DMS114 treated with DMSO at 0.1 percent for 48 hours (cell line): ENCODE measurements around the gene IP6K2.
"Not testable (repeated sequence)": the region's sequence is repeated elsewhere in the genome, so short reads cannot be mapped to it uniquely, and the experiment has no call there.

Experiments
- DNase-seq: peaks from one replicate; lab custom pipeline; 2025; ENCODE audit not compliant: unreplicated experiment; lab: John Stamatoyannopoulos, UW

IP6K2 gene, protein sequence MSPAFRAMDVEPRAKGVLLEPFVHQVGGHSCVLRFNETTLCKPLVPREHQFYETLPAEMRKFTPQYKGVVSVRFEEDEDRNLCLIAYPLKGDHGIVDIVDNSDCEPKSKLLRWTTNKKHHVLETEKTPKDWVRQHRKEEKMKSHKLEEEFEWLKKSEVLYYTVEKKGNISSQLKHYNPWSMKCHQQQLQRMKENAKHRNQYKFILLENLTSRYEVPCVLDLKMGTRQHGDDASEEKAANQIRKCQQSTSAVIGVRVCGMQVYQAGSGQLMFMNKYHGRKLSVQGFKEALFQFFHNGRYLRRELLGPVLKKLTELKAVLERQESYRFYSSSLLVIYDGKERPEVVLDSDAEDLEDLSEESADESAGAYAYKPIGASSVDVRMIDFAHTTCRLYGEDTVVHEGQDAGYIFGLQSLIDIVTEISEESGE

DNA sequence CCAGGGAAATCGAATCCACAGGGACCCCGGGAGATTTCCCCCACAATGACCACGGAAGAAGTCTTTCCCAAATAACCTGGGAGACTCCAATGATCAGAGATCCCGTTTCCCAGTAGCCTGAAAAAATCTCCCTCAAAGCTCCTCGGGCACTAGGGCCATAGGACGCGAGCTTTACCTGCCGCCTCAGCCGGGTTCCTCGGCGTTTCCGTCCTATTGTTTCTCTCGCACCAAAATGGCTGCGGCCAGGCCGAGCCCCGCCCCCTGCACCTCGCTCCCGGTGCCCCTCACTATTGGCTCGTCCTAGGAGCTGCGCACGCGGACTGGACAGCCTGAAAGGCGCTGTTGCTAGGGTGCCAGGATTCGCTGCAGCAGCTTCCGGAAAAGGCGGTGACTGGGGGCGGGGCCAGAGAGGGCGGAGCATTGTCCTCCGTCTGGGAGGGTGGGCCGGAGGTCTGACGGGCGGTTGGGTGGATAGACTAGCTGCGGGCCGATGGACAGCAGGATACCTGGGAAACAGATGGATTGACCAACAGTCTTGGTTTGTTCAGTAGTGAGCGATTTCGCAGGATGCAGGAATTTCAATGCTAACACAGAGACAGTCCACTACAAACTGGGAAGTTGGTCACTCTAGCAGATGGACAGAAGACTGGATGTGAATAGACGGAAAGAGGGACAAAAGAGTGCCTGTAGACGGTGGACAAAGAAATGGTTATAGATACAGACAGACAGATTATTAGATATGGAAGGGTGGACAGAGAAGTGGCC lies at the start of gene IP6K2:
IP6K2 (minus strand) TSS at position 240 of the 765 bp plus-strand sequence. CDS start 21,930 bp downstream, outside the sequence.
- peak; percentile 96 for DNase-seq

DNA sequence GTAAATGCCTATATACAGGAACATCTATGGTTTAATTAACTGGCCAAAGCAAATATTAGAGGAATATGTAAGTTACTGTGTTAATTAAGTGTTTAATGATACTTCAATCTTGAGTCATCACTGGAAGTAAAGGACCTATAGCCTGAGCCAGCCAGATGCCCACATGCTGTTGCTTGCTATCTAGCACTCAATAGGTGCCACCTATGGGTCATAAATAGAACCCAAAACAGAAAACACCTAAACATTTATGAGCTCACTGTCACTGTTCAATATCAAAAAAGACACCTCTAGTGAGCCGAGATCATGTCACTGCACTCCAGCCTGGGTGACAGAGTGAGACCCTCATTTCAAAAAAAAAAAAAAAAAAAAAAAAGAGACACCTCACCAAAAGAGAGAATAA lies 48.4 kb upstream of the IP6K2 start:
- no peak for DNase-seq

DNA sequence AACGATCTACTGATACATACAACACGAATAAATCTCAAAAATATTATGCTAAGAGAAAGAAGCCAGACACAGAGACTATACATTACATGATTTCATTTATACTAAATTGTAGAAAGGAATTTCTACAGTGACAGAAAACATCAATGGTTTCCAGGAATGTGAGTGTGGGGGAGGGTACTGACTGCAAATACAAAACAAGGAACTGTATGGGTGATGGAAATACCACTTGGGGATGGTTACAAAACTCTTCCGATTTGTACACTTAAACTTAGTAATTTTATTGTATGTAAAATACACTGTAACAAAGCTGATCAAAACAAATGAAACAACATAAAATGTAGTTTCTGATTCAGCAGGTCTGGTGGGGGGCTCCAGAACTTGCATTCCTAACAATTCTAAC lies 45.8 kb upstream of the IP6K2 start:
- no peak for DNase-seq

DNA sequence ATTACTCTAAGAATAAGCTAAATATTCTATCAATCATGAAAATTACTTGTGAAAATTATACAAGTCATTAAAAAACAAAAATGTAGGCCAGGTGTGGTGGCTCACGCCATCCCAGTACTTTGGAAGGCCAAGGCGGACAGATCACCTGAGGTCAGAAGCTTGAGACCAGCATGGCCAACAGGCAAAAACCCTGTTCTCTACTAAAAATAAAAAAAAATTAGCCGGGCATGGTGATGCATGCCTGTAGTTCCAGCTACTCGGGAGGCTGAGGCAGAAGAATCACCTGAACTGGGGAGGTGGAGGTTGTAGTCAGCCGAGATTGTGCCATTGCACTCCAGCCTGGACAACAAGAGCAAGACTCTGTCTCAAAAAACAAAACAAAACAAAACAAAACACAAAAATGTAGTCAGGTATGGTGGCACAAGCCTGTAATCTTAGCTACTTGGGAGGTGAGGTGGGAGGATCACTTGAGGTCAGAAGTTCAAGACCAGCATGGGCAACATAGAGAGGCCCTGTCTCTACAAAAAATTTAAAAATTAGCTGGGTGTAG lies 43.0 kb upstream of the IP6K2 start:
- DNase-seq = not testable (repeated sequence)

DNA sequence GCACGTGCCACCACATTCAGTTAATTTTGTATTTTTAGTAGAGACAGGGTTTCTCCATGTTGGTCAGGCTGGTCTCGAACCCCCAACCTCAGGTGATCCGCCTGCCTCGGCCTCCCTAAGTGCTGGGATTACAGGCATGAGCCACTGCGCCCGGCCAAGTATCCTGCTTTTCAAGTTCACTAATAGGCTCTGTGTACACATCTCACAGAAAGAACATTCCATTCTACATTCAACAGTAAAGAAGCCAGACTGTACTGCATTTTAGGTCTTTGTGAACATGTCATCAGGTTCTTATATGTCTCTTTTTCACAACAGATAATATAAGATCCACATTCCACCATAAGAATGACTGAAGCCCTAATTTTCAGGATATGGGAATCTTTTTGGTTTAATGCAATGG lies 42.5 kb upstream of the IP6K2 start:
- DNase-seq = not testable (repeated sequence)

DNA sequence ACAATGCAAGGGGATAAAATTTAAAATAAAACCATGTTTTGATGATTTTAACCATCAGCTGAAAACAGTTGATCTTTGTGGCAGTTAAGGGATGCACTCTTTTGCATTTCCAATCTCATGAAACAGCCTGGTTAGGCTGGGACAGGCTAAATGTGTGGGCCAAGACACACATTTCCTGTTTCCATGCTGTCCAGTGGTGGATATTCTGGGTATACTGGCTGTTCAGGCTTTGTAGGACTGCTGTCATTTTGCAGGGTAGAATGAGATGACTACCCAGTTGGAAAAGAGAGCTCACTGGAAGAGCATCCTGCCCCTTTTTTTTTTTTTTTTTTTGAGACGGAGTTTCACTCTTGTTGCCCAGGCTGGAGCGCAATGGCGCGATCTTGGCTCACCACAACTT lies 42.0 kb upstream of the IP6K2 start:
- no peak for DNase-seq

DNA sequence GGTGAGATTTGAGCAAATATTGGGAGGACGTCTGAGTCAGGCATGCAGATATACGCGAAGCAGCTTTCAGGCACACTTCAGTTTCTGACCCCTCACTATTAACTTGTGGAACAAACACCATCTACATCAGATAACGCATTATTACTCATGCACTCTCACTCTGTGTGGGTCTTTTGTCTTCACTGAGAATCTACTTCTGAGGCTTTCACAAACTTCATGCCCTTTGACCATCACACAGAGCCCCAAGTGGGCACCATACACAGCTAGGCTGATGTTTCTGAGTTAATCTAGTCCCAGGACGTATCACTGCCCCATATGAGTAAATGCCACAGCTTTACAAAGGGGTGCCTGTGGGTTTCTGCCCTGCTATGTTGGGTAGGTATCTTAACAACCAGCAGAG lies 39.6 kb upstream of the IP6K2 start:
- no peak for DNase-seq

DNA sequence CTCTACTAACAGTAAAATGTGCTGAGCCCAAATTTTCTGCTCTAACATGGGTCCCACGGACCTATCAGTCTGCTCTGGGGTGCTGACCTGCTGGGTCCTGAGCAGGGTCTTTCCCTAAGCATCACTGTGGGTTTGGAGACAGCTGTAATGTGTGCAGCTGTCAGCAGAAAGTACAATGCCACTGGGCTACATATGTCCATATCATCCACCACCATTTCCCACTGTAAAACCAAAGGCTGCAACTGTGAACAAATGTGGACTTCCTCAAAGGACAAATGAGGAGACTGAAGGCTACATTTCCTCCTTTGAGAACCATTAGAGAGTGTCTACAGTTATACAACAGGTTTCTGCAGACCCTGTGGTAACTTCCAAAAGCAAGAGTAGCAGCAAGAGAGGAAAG lies 33.8 kb upstream of the IP6K2 start:
- no peak for DNase-seq

DNA sequence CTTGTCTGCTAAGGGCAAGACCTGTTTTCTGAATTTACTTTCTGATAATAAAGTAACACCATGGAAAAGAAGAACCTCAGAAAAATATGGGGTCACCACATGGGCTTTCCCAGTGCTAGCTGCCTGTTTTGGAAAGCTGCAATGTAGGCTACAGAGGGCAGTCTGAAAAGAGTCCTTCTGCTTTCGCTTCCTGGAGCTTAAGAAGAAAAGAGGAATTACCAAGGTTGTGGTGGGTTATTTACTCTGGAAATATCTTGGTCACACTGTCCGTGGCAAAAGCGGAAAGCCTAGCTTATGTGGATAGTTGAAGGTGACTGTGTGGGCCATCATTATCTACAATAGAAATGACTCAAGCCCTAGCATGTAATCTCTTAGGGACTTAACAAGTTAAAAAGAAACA lies 31.7 kb upstream of the IP6K2 start:
- DNase-seq = no peak

DNA sequence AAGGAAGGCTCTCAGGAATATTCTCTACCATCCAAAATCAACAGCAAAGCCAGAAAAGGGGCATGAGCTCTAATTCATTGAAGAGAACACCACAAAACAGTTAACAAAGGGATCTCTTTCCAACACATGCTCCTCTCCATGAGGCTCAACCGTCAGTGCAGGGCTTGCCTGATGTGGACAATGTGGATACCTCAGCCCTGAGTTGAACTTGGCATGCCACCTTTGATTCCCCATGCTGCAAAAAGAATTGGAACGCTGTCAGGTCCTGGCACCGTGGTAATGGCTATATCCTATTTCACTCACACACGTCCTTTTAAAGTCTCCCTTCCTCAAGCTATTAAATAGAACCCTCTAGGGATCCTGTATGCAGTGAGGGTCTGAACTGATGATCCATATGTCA lies 30.7 kb upstream of the IP6K2 start:
- DNase-seq = no peak

DNA sequence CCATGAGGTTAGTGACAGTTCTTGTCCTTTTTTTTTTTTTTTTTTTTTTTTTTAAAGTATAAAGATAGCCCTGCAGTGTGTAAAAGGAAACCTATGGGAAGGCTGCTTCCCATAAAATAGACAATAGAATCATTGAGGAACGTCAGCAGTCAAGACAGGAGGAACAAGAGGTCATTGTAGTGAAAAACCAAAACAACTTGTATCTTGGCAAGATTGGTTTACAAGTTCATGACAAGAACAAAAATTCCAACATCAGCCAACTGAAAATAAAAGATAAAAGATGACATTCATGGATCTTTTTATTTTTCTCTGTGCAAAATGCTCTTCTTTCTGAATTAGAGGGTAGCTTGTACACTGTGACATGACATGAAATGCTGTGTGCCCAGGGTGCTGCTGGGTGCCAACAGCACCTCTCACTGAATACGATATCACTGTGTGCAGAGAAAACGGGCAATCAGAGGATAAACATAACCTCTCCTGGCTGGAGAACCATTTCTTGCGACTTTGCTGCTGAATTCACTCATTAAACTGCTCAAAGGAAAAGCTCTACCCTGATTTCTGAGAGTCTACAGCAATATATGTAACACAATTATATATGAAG lies 30.1 kb upstream of the IP6K2 start:
- DNase-seq = no peak

DNA sequence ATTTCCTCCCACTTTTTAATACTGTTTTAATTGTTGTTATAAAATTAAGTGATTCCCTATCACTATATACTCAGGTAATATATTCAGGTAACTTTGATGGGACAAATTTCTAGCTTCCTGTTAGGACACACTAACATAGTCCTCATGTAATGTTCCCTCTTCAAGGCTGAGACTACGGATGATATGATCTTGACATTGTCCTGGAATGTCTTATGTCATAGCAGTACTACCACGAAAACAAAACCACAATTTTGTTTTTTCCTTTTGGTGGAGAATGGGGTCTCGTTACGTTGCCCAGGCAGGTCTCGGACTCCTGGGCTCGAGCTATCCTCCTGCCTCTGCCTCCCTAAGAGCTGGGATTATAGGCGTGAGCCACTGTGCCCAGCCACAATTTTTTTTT lies 26.8 kb upstream of the IP6K2 start:
- DNase-seq = no peak

DNA sequence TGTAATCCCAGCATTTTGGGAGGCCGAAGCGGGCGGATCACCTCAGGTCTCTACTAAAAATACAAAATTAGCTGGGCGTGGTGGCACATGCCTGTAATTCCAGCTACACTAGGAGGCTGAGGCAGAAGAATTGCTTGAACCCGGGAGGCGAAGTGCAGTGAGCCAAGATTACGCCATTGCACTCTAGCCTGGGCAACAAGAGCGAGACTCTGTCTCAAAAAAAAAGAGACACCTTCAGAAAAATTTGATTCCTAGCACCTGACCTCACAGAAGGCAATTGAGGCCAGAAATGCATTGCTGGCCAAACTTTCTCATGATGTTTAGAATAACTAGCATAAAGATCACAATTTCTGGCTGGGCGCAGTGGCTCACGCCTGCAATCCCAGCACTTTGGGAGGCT lies 24.2 kb upstream of the IP6K2 start:
- not testable (repeated sequence) for DNase-seq

DNA sequence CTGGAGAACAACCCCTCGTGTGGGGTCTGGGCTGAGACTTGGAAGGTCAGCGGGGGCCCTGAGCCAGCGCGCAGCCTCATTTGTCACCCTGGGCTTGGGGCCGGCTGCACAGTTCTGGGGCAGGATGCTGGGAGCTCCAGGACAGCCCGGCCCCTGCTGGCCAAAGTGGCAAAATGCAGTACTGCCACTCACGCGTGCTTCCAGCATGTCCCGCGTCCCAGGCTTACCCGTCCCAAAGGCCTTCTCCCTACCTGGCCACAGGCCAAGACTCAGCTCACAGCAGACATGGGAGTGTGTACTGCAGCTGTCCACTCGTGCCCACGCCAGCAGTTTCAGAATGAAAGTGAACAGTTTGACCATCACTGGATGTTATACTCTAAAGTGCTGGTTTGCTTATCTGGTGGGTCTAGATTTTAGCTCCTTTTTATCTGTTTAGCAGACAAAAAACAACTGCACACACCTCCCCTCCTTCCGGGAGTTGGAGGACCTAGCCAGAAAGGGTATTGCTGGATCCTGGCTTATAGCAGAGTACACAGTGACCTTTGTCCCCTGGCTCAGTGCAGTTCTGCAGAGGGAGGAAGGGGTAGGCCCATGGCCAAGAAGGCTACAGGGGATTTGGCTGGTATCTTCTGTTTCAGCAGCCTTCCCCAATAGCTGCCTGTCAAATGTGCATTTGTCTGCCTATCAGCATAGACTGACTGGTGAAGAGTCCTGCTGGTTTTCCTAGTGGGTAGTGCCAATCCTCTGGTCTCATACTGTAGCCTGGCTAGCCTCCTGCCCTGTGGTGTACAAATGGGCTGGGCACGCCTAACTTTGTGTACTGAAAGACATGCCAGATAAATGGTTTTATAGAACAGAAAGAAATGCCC lies 23.2 kb upstream of the IP6K2 start:
- DNase-seq = no peak

DNA sequence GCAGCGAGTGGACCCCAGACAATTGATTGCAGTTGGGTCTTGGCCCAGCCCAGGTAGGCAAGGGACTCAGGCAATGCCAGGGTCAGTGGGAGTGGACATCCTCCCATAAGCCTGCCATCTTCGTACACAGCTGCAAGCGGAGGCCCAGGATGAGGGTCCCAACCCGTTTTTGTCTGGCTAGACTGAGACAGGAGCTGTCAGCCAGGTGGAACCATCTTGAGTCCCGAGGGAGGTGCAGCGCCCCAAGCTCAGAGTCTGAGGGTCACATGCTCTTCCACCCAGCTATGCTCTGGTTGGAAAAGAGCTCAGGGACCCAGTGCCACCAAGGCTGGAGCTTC lies 22.6 kb upstream of the IP6K2 start:
- no peak for DNase-seq

DNA sequence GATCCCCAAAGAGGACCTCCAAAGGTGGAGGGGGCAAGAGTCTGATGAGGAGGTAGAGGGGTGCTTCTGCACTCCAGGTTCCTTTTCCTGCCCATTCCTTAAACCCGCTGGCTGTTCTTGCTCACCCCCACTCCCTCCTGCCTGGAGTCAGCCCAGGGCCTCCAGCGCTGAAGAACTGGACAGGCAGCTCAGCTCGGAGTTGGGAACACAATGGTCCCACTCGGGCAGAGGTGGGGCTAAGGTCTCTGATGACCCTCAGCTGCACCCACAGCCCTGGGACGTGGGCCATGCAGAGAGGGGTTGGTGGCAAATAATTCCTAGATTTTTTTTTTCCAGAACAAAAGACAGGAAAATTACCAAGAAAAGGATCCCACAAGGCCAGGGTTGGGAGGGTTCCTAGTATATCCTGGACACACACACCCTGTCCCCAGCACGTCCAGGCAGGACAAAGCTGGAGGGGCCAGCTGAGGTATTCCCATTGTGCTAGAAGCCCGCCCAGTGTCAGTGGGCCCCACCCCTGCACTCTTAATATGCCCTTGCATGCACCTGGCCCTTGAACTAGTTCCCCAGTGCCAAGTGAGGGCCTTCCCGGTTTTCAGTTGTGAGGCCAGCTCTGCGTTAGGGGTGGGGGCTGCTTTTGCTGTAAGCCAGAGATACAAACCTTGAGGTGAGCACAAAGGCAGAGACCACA lies 22.1 kb upstream of the IP6K2 start:
- no peak for DNase-seq

DNA sequence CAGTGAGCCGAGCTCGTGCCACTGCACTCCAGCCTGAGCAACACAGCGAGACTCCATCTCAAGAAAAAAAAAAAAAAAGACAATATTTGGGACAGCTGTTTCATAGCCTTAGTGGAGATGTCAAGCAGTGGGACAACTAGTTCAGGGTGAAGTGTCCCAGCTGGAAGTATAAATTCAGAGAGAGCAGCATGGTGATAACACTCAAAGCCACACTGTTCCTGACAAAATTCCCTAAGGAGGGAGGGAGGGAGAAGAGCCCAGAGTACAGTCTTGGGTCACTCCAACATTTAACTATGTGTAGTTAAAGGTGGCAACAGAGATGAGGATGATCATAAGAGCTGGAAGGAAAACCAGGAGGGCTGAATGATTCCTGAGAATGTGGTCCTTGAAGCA lies 21.1 kb upstream of the IP6K2 start:
- no peak for DNase-seq

DNA sequence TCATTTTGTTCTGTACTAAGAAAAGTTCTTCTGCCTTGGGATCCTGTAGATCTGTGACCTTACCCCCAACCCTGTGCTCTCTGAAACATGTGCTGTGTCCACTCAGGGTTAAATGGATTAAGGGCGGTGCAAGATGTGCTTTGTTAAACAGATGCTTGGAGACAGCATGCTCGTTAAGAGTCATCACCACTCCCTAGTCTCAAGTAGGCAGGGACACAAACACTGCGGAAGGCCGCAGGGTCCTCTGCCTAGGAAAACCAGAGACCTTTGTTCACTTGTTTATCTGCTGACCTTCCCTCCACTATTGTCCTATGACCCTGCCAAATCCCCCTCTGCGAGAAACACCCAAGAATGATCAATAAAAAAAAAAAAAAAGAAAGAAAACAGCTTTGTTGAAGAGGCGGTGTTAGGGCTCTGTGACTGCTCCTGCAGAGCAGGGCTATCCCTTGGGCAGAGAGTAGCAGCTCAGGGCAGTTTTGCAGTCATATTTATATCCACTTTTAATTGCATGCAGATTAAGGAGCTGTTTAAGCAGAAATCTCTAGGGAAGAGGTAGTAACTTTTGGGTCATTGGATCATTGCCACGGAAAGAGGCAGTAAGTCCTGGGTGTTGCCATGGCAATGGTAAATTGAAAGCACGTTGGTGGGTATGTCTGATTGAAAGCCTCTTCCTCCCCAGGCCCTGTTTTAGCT lies 18.2 kb upstream of the IP6K2 start:
- DNase-seq = not testable (repeated sequence)

DNA sequence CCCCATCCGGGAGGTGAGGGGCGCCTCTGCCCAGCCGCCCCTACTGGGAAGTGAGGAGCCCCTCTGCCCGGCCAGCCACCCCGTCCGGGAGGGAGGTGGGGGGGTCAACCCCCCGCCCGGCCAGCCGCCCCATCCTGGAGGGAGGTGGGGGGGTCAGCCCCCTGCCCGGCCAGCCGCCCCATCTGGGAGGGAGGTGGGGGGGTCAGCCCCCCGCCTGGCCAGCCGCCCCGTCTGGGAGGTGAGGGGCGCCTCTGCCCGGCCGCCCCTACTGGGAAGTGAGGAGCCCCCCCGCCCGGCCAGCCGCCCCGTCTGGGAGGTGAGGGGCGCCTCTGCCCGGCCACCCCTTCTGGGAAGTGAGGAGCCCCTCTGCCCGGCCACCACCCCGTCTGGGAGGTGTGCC lies 17.5 kb upstream of the IP6K2 start:
- DNase-seq = not testable (repeated sequence)
